ENCODE measurements around the gene BRAF.
"Not testable (repeated sequence)": the region's sequence is repeated elsewhere in the genome, so short reads cannot be mapped to it uniquely, and the experiment has no call there.

Gene BRAF

GRCh38 chr7:140671966-140672365 is 252.8 kb downstream of the BRAF start:
- TF ChIP-seq CTCF (IDR thresholded peaks at IDR 0.05; ENCODE audit: insufficient read depth, low read length, missing control alignments) = no peak
- CTCF ChIA-PET = no interaction called here
- POLR2A ChIA-PET = no interaction called here
- DNase-seq (ENCODE audit: low read depth, low spot score) = no peak
- H3K4me3 ChIP-seq (ENCODE audit: low read depth, low read length) = no peak overlapping the region

GRCh38 chr7:140670343-140670935 is 254.3 kb downstream of the BRAF start:
- ChIA-PET POLR2A (interaction anchor here (0.7 kb wide), 1 partner anchor 1713 kb away, joined by 3 read pairs; no protein-coding TSS in a partner anchor), CTCF (interaction anchor here (1.0 to 1.7 kb wide), 2 partner anchors 10 to 12 kb away, joined by 3 to 4 read pairs; no protein-coding TSS in a partner anchor)
- no peak for TF ChIP-seq CTCF (IDR thresholded peaks at IDR 0.05; ENCODE audit: insufficient read depth, low read length, missing control alignments)
- H3K4me3 ChIP-seq (ENCODE audit: low read depth, low read length) = no peak overlapping the region
- no peak for DNase-seq (ENCODE audit: low read depth, low spot score)

DNA sequence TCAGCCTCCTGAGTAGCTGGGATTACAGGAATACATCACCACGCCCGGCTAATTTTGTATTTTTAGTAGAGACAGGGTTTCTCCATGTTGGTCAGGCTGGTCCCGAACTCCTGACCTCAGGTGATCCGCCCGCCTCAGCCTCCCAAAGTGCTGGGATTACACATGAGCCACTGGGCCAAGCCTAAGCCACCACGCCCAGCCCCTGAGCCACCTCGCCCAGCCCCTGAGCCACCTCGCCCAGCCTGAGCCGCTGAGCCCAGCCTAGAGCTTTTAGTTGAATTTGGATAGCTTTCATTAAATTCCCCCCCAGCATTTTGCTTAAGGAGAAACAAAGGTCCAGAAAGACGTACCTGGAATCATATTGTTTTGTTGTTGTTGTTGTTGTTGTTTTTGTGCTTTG is 254.9 kb downstream of the BRAF start:
- DNase-seq (ENCODE audit: low read depth, low spot score); H3K4me3 ChIP-seq (ENCODE audit: low read depth, low read length): not testable (repeated sequence)
- CTCF ChIA-PET = interaction anchor here (1.0 to 1.7 kb wide), 5 partner anchors 9 to 864 kb away, joined by 3 to 5 read pairs (median 3); no protein-coding TSS in a partner anchor
- POLR2A ChIA-PET = interaction anchor here (0.7 kb wide), 1 partner anchor 1714 kb away, joined by 3 read pairs; no protein-coding TSS in a partner anchor

- no peak for TF ChIP-seq CTCF (IDR thresholded peaks at IDR 0.05; ENCODE audit: insufficient read depth, low read length, missing control alignments)
- POLR2A ChIA-PET = interaction anchor here (0.7 kb wide), 1 partner anchor 1714 kb away, joined by 3 read pairs; no protein-coding TSS in a partner anchor
- no peak for DNase-seq (ENCODE audit: low read depth, low spot score)
Observed at GRCh38 chr7:140669352-140669751, 255.4 kb downstream of the BRAF start.

More at GRCh38 chr7:140669352-140669751, 255.4 kb downstream of the BRAF start:
- H3K4me3 ChIP-seq (ENCODE audit: low read depth, low read length) = no peak overlapping the region
- CTCF ChIA-PET = interaction anchor here (1.0 to 1.7 kb wide), 6 partner anchors 9 to 864 kb away, joined by 3 to 7 read pairs (median 4); no protein-coding TSS in a partner anchor

Measured in AG04449 (cell line).